GM19023 (cell line): ENCODE measurements around the gene MTARC1.

Experiments
- ATAC-seq: cut with Tn5 transposase; IDR thresholded peaks from one replicate; pipeline ENCODE4 v1.9.1; 2021; ENCODE audit warnings: mild to moderate bottlenecking, moderate library complexity; ENCODE audit not compliant: unreplicated experiment

Gene MTARC1

DNA sequence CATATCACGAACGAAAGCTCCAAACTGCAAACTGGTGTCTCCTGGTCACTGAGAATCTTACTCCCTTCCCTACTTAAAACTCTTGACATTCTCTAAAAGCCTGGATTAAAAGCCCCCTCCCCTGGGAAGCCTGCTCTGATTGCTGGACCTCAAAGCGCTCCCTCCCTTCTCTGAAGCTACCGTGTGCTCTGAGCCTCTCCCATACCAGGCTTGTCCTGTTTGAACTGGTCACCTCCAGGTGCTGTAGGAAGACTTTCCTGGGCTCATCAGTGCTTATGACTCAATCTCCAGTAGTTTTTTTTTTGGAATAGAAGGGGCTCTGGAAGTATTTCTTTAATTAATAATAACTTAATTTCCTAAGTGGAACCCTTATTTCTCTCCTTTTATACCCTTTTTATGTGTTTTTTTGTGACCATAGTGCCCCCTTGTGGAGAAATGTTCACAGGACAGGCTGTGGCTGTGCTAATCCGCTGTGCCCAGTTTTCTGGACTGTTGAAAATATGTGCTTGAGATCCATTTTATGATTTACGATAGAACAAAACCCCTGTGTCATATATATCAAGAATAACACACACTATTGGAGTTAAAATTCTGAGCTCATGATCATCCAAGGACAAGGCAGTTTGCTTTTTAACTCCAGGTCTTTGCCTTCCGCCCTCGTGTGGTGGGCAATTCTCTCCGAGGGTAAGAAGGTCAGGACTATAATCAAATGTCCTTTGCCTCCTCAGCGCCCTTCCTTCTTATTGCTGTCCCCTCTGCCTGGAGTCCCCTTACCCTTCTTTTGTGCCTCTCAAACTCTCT is 16.9 kb downstream of the MTARC1 start:
- no peak for ATAC-seq

DNA sequence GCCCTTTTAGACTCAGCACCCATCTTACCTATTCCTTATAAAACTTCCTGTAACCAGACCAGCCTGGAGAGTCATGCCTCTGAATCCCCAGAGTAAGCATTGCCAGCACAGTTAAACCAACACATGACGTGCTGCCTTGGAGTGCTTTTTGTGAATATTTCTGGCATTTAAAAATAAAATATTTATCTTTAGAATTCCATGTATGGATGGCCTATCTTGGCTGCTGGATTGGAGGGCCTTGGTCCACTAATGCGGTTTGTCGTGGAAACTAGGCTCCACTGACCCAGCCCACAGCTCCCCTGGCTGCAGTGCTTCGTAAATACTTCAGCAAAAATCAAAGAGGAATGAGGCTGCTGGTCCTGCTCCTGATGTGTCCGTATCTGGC is 17.5 kb downstream of the MTARC1 start:
- no peak for ATAC-seq

DNA sequence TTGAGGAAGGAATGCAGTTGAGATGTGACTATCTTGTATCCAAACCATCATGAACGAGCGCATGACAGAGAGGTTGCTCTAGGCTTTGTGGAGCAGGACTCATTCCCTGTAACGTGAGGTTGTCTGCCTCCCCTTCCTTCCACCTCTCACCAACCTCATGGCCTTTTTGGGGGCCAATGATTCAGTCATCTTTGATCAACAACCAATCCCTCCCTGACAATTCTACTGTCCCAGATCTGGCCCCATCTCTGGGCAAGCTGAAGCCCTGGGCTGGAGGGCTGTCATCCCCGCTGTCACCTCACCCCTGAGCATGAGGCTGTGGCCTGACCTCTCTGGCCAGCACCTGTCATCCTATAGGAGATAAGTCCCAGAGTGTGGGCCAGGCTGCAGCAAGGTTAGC is 19.7 kb downstream of the MTARC1 start:
- no peak for ATAC-seq

DNA sequence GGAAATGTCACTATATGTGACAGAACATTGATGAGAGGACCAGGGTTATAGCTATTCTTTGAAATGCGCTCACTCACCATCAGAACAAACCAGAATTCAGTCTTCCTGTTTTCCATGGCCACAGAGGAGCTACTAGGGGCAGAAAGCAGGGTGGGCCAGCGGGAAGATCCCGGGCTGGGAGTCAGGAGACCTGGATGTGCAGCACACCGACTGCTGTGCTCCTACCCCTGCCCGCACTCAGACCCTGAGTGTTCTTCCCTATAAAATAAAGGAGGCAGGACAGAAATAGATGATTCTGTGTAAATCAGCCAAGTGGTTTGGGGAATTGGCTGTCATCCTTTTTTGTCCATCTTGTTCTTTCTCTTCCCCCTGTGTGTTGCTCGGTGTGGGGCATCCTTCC is 21.0 kb downstream of the MTARC1 start:
- no peak for ATAC-seq

DNA sequence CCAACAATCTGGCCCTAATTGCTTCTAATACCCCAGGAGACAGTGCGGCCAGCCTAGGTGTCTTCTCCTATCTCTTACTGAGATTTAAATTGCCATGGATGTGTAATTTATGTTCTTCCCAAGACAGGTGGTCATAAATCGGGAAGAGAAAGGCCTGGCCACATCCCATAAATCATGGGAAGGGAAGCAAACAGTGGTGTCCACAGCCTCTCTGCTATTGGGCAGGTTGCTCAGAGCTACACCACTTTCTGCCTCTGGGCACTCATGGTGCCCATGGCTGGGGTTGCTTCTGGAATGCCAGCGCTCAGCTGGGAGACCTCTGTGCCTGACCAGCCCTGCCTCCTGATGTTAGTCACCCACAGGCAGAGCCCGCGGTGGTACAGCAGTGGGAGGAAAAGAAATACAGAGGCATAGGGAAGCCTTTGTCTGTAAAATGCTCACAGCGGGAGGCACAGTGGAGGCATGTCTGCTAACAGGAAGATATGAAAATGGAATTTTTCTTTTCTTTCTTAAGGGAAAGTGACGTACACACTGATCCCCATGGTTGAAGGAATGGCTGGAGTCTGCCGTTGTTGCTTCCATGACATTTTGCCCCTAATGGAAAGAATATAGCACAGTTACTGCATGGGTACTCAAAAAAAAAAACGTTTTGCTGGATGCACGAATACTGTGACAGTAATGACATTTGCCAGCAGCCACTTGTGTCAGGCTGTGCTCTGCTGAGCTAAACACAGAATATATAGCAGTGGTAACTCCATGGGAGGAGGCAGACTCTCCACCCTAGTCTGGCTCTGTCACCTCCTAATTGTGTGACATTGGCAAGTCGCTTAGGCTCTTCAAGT is 21.9 kb downstream of the MTARC1 start:
- no peak for ATAC-seq

DNA sequence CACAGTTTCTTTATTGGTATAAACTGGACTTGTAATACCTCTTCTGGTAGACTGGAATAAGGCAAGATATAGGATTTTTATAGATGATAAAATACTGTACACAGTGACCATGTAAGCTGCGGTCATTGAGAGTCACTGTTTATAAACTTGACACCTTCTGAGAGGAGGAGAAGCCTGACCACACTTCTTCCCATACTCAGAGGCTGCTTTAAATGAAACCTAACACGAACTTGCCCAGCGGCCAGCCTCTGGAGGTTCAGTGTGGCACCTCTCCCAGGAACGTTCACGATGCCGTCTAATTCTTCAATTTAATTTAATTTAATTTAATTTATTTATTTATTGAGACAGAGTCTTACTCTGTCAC is 22.5 kb downstream of the MTARC1 start:
- ATAC-seq, result no peak

DNA sequence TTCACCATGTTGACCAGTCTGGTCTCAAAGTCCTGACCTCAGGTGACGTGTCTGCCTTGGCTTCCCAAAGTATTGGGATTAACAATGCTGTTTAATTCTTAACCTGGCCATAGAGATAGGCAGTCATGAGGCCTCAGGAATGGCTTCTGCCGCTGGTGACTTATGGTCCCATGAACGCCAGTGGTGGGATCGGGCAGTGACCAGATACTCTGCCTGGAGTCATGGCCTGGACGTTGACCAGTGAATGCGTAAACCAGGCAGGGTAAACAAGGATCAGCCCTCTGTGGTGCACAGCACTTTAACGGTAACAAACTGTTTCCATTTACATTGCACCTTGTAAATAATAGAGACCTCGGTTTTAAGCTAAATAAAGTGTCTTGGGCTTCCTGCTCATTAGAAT is 23.0 kb downstream of the MTARC1 start:
- no peak for ATAC-seq

DNA sequence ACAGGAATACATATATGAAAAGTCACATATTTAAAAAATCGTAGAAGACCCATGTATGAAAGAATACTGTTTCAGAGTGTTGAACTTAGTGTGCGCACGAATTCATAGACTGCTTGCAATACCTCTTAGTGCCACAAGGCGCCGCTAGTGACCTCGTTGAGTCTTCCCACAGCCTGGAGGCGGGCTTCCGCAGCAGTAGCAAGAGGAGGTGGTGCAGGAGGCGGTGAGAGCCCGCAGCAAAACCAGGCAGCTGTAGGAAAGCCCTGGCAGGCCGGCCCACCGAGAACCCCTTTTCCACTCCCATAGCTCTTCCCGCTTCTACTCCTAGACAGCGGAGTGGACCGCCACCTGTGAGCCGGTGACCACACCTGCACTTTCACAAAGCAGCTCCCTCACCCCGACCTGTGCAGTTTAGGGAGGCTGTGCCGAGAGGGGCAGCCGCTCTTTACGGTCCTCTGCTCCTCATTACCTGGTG is 23.5 kb downstream of the MTARC1 start:
- peak; percentile 93 for ATAC-seq

DNA sequence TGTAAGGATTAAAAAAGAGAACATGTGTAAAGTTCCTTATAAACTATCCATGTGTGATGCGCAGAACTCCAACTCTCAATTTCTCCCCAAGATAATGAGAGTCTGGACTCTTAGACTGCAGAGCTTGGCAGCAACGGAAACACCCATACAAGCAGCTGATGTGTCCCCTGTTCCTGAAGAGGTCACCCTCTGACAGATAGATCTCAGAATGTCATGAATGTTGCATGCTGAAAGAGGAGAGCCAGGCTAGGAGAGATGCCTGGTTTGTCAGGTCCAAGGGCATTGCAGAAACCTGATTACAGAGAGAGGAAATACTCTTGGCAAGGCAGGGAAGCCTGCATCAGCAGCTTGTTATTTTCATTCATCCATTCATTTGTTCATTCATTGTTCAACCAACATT is 24.2 kb downstream of the MTARC1 start:
- ATAC-seq, result no peak

DNA sequence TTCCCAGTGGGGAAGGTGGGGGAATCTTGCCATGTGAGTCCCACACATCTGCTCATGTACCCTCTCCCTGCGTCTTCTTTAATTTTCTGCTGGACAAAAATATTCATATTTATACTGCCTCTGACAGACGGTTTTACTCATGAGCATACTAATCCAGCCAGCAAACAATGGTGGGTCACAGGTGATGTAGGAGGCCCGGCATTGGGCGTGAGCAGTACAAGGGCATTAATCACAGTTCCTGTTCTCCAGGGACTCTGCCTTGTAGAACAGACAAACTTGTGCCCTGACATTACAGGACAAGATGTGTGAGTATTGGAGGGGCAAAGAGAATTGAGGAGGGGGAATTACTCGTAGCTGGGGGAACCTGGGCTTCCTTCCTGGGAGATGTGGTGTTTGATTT is 25.0 kb downstream of the MTARC1 start:
- ATAC-seq, result no peak

DNA sequence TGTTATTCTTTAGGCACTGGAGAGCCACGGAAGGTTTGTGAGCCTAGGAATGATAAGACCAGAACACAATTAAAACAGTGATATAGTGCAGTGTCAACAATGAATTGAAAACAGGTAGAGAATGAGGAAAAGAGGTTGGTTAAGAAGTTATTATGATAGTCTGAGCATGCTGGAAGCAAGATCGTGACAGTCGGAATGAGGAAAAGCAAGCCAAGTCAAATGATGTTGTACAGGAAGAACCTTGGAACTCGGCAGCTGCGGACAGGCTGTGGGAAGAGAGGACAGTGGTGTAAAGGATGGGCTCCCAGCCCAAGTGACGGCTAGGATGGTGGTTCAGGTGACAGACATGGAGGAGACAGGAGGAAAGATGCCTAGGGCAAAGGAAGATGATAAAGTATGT is 25.6 kb downstream of the MTARC1 start:
- no peak for ATAC-seq

DNA sequence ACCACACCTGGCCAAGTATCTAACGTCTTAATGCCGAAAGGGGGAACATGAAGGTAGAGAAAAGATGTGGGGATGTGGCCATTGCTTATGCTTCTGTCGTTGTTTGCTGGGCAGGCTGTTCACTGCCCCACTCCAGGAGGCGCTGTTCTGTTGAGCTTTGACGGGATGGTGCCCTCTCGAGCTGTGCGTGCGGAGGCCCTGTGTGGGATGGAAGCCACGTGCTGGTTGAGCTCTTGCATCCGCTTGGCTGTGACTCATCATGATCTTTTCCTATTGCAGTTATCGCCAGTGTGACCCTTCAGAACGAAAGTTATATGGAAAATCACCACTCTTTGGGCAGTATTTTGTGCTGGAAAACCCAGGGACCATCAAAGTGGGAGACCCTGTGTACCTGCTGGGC is 26.3 kb downstream of the MTARC1 start:
- ATAC-seq, result no peak

DNA sequence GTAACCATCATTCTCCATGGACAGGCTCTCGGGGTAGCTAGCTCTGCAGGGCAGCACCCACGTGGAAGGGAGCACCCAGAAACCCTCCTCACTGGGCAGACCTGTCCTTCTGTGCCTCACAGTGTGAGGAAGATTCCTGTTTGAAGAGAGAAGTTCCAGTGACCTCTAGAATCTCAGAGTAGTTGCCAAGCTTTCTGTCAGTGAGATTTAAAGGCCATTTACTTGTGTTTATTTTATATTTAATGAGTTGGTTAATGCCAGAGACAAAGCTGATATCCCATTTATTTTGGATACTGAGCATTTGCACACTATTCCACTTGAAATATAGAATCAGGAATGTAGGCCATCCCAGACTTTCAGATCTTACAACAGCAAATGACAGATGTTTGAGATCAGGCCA is 28.7 kb downstream of the MTARC1 start:
- ATAC-seq, result no peak

DNA sequence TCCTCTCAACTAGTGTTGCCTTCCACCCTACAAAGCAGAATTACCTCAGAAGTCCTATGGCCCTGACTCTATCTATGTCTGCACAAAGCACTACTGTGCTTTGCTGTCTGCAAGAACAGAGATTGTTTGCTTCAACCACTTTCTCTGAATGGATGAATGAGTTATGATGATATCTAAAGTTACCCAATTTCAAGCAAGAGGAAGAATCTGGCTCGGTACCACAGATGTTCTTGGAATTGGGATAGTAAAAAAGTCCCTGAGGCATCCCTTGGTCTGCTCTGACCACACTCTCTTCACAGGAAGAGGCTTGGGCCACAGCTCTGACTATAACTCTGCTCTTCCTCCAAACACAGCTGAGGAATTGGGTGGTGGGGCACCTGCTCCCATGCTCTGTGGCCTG is 31.2 kb downstream of the MTARC1 start:
- ATAC-seq, result no peak

DNA sequence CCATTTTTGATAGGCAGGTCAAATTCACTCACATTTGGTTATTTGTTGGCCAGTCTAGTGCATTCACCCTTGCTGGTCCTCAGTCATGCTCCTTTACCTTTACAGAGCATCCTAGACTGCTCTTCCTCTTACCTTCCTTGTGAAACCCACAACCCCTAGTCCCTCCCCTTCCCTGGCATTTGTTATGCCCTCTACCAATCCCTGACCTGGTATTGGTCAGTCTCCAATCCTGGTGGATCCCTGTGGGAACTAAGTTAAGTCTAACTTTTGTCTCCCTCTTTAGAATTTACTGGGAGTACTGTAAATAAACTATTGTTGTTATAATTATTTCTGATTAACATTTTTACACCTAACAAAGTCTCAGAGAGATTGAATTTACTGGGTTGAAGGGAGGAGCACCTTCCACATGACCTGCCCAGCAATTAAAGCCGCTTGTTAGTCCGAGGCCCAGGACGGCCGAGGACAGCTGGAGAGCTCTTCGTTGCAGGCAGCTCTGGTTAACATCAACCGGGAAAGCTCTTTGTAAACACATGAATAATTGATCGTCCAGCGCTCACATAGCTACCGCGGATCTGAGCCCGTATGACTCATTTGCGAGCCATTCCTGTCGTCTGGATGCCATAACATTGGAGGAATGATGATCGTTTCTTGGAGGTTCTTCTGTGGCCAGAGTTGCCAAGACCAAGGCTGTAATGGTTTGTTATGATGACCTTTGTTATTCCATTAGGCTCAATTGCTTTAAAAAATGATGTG is 31.9 kb downstream of the MTARC1 start:
- no peak for ATAC-seq

DNA sequence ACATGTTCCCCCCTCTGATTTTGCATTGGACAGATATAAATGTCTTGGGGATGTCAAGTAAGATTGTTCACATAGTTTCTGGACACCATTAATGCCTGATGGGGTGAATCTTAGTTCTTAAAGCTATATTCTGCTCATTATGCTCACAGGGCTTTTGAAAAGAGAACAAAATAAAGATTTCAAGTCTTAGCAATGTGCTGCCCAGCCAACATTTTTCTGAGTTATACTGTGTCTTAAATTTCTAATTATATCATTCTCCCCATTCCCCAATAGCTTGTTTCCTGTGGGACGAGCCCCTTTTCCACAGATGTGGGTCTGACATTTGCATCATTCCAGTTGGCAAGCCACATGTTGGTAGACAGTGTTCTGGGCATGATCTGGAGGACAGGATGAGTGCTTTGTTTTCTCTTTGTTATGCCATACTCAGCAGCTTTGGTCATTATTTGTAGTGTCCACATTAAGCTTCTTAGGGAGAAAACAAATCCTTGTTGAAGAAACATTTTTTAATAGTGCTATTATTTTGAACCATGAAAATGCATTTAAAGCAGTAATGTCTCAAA is 32.8 kb downstream of the MTARC1 start:
- no peak for ATAC-seq

DNA sequence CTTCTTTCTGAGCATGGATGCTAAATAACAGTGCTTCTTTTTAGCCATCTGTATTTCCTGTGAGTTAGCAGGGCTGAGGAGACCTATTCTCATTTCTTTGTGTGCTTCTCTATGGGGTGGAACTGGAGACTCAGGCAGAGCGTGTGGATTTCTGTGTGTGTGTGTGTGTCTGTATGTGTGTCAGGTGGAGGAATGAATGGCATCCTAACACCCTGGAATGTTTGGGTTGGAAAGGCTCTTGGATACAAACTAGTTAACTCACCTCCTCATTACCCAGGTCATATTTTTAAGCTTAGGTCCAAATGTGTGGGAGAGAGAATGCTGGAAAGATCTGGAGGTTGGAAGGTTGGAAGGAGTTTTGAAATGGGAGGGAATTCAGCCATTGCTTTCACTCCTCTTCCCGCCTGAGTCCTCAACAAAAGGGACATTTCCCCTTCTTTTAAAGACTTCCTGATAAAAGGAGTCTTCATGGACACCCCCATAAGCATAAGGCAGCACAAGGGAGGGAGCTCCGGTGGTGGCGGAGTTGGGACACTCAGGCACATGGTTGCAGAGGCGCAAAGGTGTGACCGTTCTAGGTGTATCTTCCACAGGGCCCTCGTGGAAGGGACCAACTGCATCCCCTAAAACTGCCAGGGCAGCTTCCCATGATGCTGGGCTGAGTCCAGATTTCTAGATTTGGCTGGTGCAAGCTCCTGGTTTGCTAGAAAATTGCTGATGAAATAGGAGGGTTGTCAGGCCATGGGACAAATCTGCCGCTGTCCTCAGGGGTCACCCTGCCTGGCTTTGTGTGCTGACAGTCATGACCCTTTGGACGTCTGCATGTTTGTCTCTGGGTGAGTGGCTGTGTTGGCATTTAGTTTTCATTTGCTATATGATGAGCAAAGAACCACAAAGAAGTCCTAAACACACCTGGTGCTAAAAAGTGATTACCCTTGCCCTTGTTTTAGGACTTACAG is 37.6 kb downstream of the MTARC1 start:
- ATAC-seq, result no peak

DNA sequence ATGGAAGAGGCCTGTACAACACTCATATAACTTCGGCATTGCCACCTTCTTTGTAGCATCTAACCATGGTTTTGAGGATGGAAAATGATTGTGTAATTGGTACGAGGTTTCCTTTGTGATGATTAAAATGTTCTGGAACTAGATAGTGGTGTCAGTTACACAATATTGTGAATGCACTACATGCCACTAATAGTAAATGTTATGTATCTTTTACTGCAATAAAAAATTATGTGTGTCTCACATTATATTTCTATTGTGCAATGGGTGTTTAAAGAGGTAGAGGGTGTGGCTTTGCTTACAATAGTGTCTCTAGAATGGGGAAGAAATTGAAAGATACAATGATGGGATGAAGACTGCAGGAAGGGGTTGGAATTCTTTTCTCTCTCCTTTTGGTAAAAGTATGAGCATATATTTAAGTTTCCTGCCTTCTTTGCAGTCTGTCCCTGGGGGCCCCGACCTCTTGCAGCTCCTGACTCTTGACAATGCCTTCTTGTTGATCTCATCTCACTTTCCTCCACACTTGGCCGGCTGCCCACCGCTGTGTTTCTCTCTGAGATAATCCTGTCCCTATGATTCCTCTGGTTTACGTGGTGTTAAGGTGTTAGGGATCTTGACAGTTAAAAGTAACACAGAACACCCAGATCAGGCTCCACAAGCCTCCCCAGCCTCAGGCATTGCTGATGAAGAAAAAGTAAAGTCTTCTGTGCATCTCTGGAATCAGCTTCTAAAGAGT is 39.3 kb downstream of the MTARC1 start:
- ATAC-seq, result no peak

DNA sequence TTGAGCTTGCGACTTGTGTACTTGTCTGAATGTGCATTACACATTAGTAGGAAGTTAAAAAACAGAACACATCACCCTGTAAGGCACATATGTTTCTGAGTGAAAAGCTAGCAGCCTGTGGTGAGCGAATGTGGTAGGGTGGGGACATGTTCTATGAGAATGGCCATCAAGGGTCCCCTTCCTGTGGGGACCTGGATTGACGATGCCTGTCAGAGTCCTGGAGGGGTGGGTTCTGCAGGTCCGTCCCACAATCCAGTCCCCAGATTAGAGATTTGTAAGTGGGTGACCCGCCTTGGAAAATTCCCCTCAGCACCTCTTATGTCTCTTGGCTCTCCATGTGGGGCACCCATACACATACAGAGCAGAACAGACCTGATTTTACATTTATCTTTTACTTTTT is 40.0 kb downstream of the MTARC1 start:
- ATAC-seq, result no peak
